K562 (cell line): ENCODE measurements around the gene STUB1. TPM values are rescaled to one million over a fixed set of nuclear protein-coding genes. Genes with fewer than 3 reads are reported as not detected.

Experiments used
- ARHGAP35 ChIP-seq: fragments of 450-650 bp; IDR thresholded peaks from 2 replicates; pipeline ENCODE4 v1.6.1; 2018; ENCODE audit not compliant: partially characterized antibody
- C11orf30 ChIP-seq: fragments of 450-650 bp; IDR thresholded peaks from 2 replicates; pipeline ENCODE4 v1.6.1; 2016; ENCODE audit warnings: low read depth, mild to moderate bottlenecking
- DMBX1 ChIP-seq: fragments of 250-450 bp; sonication (Bioruptor Pico); IDR thresholded peaks from 2 replicates; pipeline ENCODE4 v1.8.0; 2022; ENCODE audit warnings: inconsistent platforms, mild to moderate bottlenecking, moderate library complexity, borderline replicate concordance
- HINFP ChIP-seq: fragments of 450-650 bp; conservative IDR thresholded peaks from 2 replicates; pipeline ENCODE4 v1.6.1; 2016; ENCODE audit warnings: missing genetic modification characterization, low read depth, mild to moderate bottlenecking, control low read depth, missing compliant biosample characterization
- MECOM ChIP-seq: fragments of 250-450 bp; sonication (Bioruptor Pico); IDR thresholded peaks from 2 replicates; pipeline ENCODE4 v1.8.0; 2022; ENCODE audit warnings: inconsistent platforms
- NR2C2 ChIP-seq, 2 experiments: fragments of 200-800 bp in 1 of 2; sonication (Bioruptor generic) in 1 of 2; sonication (generic) in 1 of 2; formaldehyde crosslinking in 1 of 2; IDR thresholded peaks; 2 replicates each; pipeline versions ENCODE4 v1.6.1 to v1.8.0; 2016 to 2022; ENCODE audit warnings: mild to moderate bottlenecking in 1 of 2, missing compliant biosample characterization in 1 of 2, missing genetic modification characterization in 1 of 2, missing genetic modification reagents in 1 of 2
- PHTF2 ChIP-seq: fragments of 250-450 bp; sonication (Bioruptor Pico); IDR thresholded peaks from 2 replicates; pipeline ENCODE4 v1.5.0; 2021; ENCODE audit warnings: mild to moderate bottlenecking
- TCFL5 ChIP-seq: fragments of 250-450 bp; sonication (Bioruptor Pico); conservative IDR thresholded peaks from 2 replicates; pipeline ENCODE4 v1.6.1; 2021; ENCODE audit warnings: mild to moderate bottlenecking, moderate library complexity, matching md5 sums
- TGIF2 ChIP-seq: sonication (generic); formaldehyde crosslinking; IDR thresholded peaks from 2 replicates; pipeline ENCODE4 v1.8.1; 2022; ENCODE audit warnings: mild to moderate bottlenecking, missing genetic modification reagents, moderate library complexity
- ZNF77 ChIP-seq: fragments of 250-450 bp; sonication (Bioruptor Pico); IDR thresholded peaks from 2 replicates; pipeline ENCODE4 v1.5.0; 2020
- polyA plus RNA-seq, 8 experiments: library from polyadenylated mRNA; depleted of rRNA in 4 of 8; stranded (reverse) in 5 of 8; unstranded in 3 of 8; fragments of >200 nt; fragmentation: Nextera tagmentation in 2 of 8; fragmentation: Illumina TruSeq in 1 of 8; extraction: Ambion mirVana in 2 of 8; extraction: Trizol in 1 of 8; gene quantifications; 2 replicates each; pipeline versions ENCODE4 v1.2.1 to v1.2.3, GENCODE V29; 2011 to 2014; ENCODE audit warnings: inconsistent platforms in 1 of 8, missing spikeins in 1 of 8
- total RNA-seq, 7 experiments: library from RNA; depleted of rRNA in 6 of 7; stranded (reverse); fragments of >200 nt in 6 of 7; fragmentation: Illumina TruSeq in 2 of 7; extraction: Trizol in 2 of 7; gene quantifications; 2 replicates each; pipeline versions ENCODE4 v1.2.1 to v1.2.3, GENCODE V29; 2011 to 2021; ENCODE audit warnings: low replicate concordance in 1 of 7
- TF ChIP-seq, protein P1 (sequence below): fragments of 450-650 bp; IDR thresholded peaks from 2 replicates; pipeline ENCODE4 v1.6.1; 2018; ENCODE audit warnings: mild to moderate bottlenecking, low read depth; ENCODE audit not compliant: partially characterized antibody
- TF ChIP-seq, protein P2 (sequence below): sonication (generic); formaldehyde crosslinking; IDR thresholded peaks from 2 replicates; pipeline ENCODE4 v1.8.0; 2023; ENCODE audit warnings: missing genetic modification reagents, mild to moderate bottlenecking, borderline replicate concordance

STUB1 gene
- total and polyA plus RNA-seq, 9 of the 15 experiments (the other 6 are each of a cell fraction or from before 2014, with no cell fraction given): 10.6 to 251 (median 152) TPM

DNA sequence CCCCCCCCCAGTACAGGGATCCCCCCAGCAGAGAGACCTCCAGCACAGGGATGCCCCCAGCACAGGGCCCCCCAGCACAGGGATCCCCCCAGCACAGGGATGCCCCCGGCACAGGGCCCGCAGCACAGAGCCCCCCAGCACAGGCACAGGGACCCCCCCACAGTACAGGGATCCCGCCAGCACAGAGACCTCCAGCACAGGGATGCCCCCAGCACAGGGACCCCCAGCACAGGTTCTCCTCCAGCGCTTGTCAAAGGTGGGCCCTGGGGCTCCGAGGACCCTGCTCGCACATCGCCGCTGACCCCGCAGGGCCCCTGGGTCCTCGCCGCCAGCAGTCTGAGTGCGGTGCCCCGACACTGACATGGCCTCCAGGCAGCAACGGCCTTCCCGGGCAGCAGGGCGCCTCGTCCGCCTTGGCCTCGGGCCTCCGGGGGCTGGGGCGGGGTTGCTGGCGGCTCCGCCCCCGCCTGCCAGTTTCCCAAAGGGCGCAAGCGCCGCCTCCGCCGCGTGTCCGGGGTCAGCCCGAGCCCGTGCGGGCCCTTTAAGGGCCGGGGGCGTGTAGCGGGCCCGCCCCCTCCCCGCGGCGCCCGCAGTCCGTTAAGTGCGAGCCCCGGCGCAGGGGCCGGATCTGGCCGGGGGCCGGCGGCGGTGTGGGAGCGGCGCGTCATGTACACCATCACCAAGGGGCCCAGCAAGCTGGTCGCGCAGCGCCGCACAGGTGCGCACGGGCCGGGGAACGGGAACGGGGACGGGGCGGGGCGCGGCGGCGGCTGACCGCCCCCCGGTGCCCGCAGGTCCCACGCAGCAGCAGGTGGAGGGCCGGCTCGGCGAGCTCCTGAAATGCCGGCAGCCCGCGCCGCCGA lies 38.7 kb upstream of the STUB1 start, which contains the start of gene MCRIP2 (continued):
- no peak for TF ChIP-seq HINFP
- TF ChIP-seq, protein P1, sequence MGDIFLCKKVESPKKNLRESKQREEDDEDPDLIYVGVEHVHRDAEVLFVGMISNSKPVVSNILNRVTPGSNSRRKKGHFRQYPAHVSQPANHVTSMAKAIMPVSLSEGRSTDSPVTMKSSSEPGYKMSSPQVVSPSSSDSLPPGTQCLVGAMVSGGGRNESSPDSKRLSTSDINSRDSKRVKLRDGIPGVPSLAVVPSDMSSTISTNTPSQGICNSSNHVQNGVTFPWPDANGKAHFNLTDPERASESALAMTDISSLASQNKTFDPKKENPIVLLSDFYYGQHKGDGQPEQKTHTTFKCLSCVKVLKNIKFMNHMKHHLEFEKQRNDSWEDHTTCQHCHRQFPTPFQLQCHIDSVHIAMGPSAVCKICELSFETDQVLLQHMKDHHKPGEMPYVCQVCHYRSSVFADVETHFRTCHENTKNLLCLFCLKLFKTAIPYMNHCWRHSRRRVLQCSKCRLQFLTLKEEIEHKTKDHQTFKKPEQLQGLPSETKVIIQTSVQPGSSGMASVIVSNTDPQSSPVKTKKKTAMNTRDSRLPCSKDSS: no peak
- no peak for TF ChIP-seq TCFL5 (CRISPR knock-in tag)
- TF ChIP-seq, protein P2, sequence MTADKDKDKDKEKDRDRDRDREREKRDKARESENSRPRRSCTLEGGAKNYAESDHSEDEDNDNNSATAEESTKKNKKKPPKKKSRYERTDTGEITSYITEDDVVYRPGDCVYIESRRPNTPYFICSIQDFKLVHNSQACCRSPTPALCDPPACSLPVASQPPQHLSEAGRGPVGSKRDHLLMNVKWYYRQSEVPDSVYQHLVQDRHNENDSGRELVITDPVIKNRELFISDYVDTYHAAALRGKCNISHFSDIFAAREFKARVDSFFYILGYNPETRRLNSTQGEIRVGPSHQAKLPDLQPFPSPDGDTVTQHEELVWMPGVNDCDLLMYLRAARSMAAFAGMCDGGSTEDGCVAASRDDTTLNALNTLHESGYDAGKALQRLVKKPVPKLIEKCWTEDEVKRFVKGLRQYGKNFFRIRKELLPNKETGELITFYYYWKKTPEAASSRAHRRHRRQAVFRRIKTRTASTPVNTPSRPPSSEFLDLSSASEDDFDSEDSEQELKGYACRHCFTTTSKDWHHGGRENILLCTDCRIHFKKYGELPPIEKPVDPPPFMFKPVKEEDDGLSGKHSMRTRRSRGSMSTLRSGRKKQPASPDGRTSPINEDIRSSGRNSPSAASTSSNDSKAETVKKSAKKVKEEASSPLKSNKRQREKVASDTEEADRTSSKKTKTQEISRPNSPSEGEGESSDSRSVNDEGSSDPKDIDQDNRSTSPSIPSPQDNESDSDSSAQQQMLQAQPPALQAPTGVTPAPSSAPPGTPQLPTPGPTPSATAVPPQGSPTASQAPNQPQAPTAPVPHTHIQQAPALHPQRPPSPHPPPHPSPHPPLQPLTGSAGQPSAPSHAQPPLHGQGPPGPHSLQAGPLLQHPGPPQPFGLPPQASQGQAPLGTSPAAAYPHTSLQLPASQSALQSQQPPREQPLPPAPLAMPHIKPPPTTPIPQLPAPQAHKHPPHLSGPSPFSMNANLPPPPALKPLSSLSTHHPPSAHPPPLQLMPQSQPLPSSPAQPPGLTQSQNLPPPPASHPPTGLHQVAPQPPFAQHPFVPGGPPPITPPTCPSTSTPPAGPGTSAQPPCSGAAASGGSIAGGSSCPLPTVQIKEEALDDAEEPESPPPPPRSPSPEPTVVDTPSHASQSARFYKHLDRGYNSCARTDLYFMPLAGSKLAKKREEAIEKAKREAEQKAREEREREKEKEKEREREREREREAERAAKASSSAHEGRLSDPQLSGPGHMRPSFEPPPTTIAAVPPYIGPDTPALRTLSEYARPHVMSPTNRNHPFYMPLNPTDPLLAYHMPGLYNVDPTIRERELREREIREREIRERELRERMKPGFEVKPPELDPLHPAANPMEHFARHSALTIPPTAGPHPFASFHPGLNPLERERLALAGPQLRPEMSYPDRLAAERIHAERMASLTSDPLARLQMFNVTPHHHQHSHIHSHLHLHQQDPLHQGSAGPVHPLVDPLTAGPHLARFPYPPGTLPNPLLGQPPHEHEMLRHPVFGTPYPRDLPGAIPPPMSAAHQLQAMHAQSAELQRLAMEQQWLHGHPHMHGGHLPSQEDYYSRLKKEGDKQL (CRISPR knock-in tag): no peak
- no peak for TF ChIP-seq TGIF2 (CRISPR knock-in tag)
- TF ChIP-seq DMBX1: no peak
- no peak for TF ChIP-seq NR2C2 (CRISPR knock-in tag; IDR thresholded peaks at IDR 0.05)
- peak; percentile 81; the same call in 1 of the 2 replicates for TF ChIP-seq NR2C2 (tag; IDR thresholded peaks at IDR 0.05)
- TF ChIP-seq MECOM (CRISPR knock-in tag): no peak
- TF ChIP-seq PHTF2 (CRISPR knock-in tag): no peak
- no peak for TF ChIP-seq ARHGAP35
- 0 out of 2 replicates have a peak, but pooled peaks have one; percentile 36 for TF ChIP-seq ZNF77 (CRISPR knock-in tag)
- TF ChIP-seq C11orf30: no peak
